Measurements from ENCODE around the gene HSD17B14.
A peak's percentile ranks its signal among the peaks of the same experiment; 100 is the strongest.
"Not testable (repeated sequence)": the region's sequence is repeated elsewhere in the genome, so short reads cannot be mapped to it uniquely, and the experiment has no call there.

HSD17B14 gene

GRCh38 chr19:48867746-48868113, 31.4 kb upstream of the HSD17B14 start:
- no peak for DNase-seq (ENCODE audit: low read depth in 2 of 2)

GRCh38 chr19:48867123-48867745, 30.9 kb upstream of the HSD17B14 start:
- no peak for DNase-seq (ENCODE audit: low read depth in 2 of 2)

GRCh38 chr19:48866692-48867091, 30.4 kb upstream of the HSD17B14 start:
- DNase-seq (ENCODE audit: low read depth in 2 of 2): no peak

GRCh38 chr19:48862827-48863226, 26.5 kb upstream of the HSD17B14 start:
- DNase-seq (ENCODE audit: low read depth in 2 of 2): no peak

GRCh38 chr19:48861313-48861712, 25.0 kb upstream of the HSD17B14 start:
- DNase-seq (ENCODE audit: low read depth in 2 of 2): no peak

GRCh38 chr19:48859711-48860572, 23.7 kb upstream of the HSD17B14 start:
- DNase-seq (ENCODE audit: low read depth in 2 of 2): no peak

GRCh38 chr19:48858984-48859710, 22.9 kb upstream of the HSD17B14 start:
- DNase-seq (ENCODE audit: low read depth in 2 of 2): peak; percentile 67 to 81

- DNase-seq (ENCODE audit: low read depth in 2 of 2): no peak
Observed at GRCh38 chr19:48856921-48857320, 20.6 kb upstream of the HSD17B14 start.

- DNase-seq (ENCODE audit: low read depth in 2 of 2): no peak
Observed at GRCh38 chr19:48854103-48854502, 17.8 kb upstream of the HSD17B14 start.

- no peak for DNase-seq (ENCODE audit: low read depth in 2 of 2)
Observed at GRCh38 chr19:48853483-48853882, 17.2 kb upstream of the HSD17B14 start.

GRCh38 chr19:48852292-48852691, 16.0 kb upstream of the HSD17B14 start:
- no peak for DNase-seq (ENCODE audit: low read depth in 2 of 2)

- DNase-seq (ENCODE audit: low read depth in 2 of 2): not testable (repeated sequence)
Observed at GRCh38 chr19:48846659-48847058, 10.4 kb upstream of the HSD17B14 start.

GRCh38 chr19:48845384-48845783, 9.1 kb upstream of the HSD17B14 start:
- no peak for DNase-seq (ENCODE audit: low read depth in 2 of 2)

- no peak for DNase-seq (ENCODE audit: low read depth in 2 of 2)
Observed at GRCh38 chr19:48844472-48844871, 8.2 kb upstream of the HSD17B14 start.

- DNase-seq (ENCODE audit: low read depth in 2 of 2): peak in 1 of 2 donors; percentile 48
Observed at GRCh38 chr19:48842789-48843162, 6.5 kb upstream of the HSD17B14 start.

GRCh38 chr19:48841571-48841970, 5.3 kb upstream of the HSD17B14 start:
- no peak for DNase-seq (ENCODE audit: low read depth in 2 of 2)

GRCh38 chr19:48841047-48841446, 4.8 kb upstream of the HSD17B14 start:
- no peak for DNase-seq (ENCODE audit: low read depth in 2 of 2)

GRCh38 chr19:48837687-48838086, 1.4 kb upstream of the HSD17B14 start:
- DNase-seq (ENCODE audit: low read depth in 2 of 2): no peak

- peak; percentile 44 to 69 for DNase-seq (ENCODE audit: low read depth in 2 of 2)
Observed at GRCh38 chr19:48837051-48837524, 797 bp upstream of the HSD17B14 start.

- DNase-seq (ENCODE audit: low read depth in 2 of 2): peak; percentile 87 to 95
Observed at GRCh38 chr19:48835734-48836088, 580 bp downstream of the HSD17B14 start.

GRCh38 chr19:48833977-48834376, 2.3 kb downstream of the HSD17B14 start:
- no peak for DNase-seq (ENCODE audit: low read depth in 2 of 2)

- DNase-seq (ENCODE audit: low read depth in 2 of 2): no peak
Observed at GRCh38 chr19:48833049-48833448, 3.2 kb downstream of the HSD17B14 start.

- DNase-seq (ENCODE audit: low read depth in 2 of 2): no peak
Observed at GRCh38 chr19:48830965-48831364, 5.3 kb downstream of the HSD17B14 start.

Data from activated CD4-positive, alpha-beta T cell treated with anti-CD3 and anti-CD28 coated beads for 24 hours (primary cell).